ENCODE data around the gene STEAP4. TPM values are rescaled to one million over a fixed set of nuclear protein-coding genes. Genes with fewer than 3 reads are reported as not detected.

STEAP4 gene
- total and polyA plus RNA-seq, 2 of the 13 experiments (the other 11 are each of a cell fraction or from before 2014, with no cell fraction given): not detected

DNA sequence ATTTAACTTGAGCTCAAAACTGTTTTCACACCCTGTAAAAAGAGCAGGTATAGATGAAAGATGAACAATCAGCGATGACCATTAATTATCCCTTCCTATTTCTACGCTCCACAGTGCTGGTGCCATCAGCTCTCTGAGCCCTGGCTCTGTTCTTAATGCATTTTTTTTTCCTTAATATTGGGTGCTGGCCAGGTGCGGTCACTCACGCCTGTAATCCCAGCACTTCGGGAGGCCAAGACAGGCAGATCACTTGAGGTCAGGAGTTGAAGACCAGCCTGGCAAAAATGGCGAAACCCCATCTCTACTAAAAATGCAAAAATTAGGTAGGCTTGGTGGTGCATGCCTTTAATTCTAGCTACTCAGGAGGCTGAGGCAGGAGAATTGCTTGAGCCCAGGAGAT, 4.2 kb downstream of the STEAP4 start:
- in situ Hi-C loops (cut with HindIII; ENCODE audit: extremely low pct_ligation_motif_present, low pct_unique_long_range_greater_than_20kb) (no loop called here), intact Hi-C loops (cut with micrococcal nuclease; ENCODE audit: unreplicated experiment) (no loop called here)
- H3K27ac ChIP-seq (ENCODE audit: extremely low read length, insufficient read depth, low read length): no peak overlapping the region
- H3K79me2 ChIP-seq (ENCODE audit: insufficient read depth, low read length): no peaks in the 10 kb centered on the region
- H2AFZ ChIP-seq (ENCODE audit: low read length): no peak overlapping the region
- no peaks in the 10 kb centered on the region for H4K20me1 ChIP-seq (ENCODE audit: insufficient read depth, low read length)
- no peak overlapping the region for H3K9ac ChIP-seq (ENCODE audit: insufficient read depth, low read depth, low read length)
- H3K27me3 ChIP-seq (ENCODE audit: control insufficient read depth in 1 of 2, insufficient read depth in 2 of 2, low read length in 2 of 2): peaks cover 0 to 6% of the 10 kb centered on the region in 2 experiments; a peak in 2 of 5 replicates
- no peaks in the 10 kb centered on the region for H3K9me3 ChIP-seq (ENCODE audit: low read length)
- H3K4me3 ChIP-seq (replicated peaks in 1 of 3; ENCODE audit: insufficient read depth in 1 of 3, low read depth in 2 of 3, low read length in 3 of 3): no peak overlapping the region
- FAIRE-seq: no peak
- ChIA-PET POLR2A (no interaction called here), CTCF (ENCODE audit: low intra/inter-chr PET ratio, low total read pairs) (no interaction called here)
- H3K4me2 ChIP-seq (ENCODE audit: low read depth, low read length): no peak overlapping the region
- ATAC-seq: no peak
- H3K36me3 ChIP-seq (replicated peaks in 1 of 2; ENCODE audit: control insufficient read depth in 1 of 2, insufficient read depth in 2 of 2, low read length in 2 of 2): no peaks in the 10 kb centered on the region
- no peaks in the 10 kb centered on the region for H3K4me1 ChIP-seq (ENCODE audit: insufficient read depth, low read length)
- BruUV-seq (replicated peaks): no TSS peak
- 35% methylated on average over 6 of the region's 6 CpGs for WGBS (ENCODE audit: low lambda C conversion rate)
- TF ChIP-seq MLLT10 (CRISPR knock-in tag; IDR thresholded peaks at IDR 0.05): no peak
- TF ChIP-seq, protein P1, sequence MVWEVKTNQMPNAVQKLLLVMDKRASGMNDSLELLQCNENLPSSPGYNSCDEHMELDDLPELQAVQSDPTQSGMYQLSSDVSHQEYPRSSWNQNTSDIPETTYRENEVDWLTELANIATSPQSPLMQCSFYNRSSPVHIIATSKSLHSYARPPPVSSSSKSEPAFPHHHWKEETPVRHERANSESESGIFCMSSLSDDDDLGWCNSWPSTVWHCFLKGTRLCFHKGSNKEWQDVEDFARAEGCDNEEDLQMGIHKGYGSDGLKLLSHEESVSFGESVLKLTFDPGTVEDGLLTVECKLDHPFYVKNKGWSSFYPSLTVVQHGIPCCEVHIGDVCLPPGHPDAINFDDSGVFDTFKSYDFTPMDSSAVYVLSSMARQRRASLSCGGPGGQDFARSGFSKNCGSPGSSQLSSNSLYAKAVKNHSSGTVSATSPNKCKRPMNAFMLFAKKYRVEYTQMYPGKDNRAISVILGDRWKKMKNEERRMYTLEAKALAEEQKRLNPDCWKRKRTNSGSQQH (CRISPR knock-in tag; IDR thresholded peaks at IDR 0.05; ENCODE audit: low read depth): no peak
- TF ChIP-seq, protein P2, sequence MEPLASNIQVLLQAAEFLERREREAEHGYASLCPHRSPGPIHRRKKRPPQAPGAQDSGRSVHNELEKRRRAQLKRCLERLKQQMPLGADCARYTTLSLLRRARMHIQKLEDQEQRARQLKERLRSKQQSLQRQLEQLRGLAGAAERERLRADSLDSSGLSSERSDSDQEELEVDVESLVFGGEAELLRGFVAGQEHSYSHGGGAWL (CRISPR knock-in tag; IDR thresholded peaks at IDR 0.05): no peak
- DNase-seq (ENCODE audit: low spot score): no peak

DNA sequence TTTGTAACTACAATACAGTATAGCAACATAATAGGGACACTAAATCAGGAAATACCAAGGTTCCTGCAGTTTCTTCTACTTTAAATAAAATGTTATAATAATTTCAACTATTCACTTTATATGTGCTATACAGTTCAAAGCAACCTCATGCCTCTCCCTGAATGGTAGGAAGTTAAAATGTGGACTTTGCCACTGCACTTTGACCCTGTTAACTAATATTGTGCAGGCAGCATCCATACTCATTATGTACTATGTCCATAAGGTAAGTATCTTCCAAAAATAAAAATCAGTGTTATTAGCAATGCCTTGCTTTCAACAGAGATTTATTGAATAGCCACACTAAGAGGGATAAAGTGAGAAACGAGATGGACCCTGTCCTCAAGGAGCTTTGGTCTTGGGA, 4.8 kb downstream of the STEAP4 start:
- ATAC-seq (no peak), DNase-seq (ENCODE audit: low spot score) (no peak), FAIRE-seq (no peak)
- H3K4me1 ChIP-seq (ENCODE audit: insufficient read depth, low read length): no peaks in the 10 kb centered on the region
- WGBS (ENCODE audit: low lambda C conversion rate): 3% methylated on average over 1 of the region's 1 CpG
- H3K27me3 ChIP-seq (ENCODE audit: control insufficient read depth in 1 of 2, insufficient read depth in 2 of 2, low read length in 2 of 2): peaks cover 0 to 5% of the 10 kb centered on the region in 2 experiments; a peak in 2 of 5 replicates
- no peak overlapping the region for H2AFZ ChIP-seq (ENCODE audit: low read length)
- BruUV-seq (replicated peaks): no TSS peak
- no peaks in the 10 kb centered on the region for H3K36me3 ChIP-seq (replicated peaks in 1 of 2; ENCODE audit: control insufficient read depth in 1 of 2, insufficient read depth in 2 of 2, low read length in 2 of 2)
- no peak overlapping the region for H3K27ac ChIP-seq (ENCODE audit: extremely low read length, insufficient read depth, low read length)
- POLR2A ChIA-PET: no interaction called here
- CTCF ChIA-PET (ENCODE audit: low intra/inter-chr PET ratio, low total read pairs): no interaction called here
- no peak for TF ChIP-seq MTA1 (CRISPR knock-in tag; IDR thresholded peaks at IDR 0.05; ENCODE audit: borderline replicate concordance)
- H3K4me2 ChIP-seq (ENCODE audit: low read depth, low read length): no peak overlapping the region
- no peak overlapping the region for H3K9ac ChIP-seq (ENCODE audit: insufficient read depth, low read depth, low read length)
- intact Hi-C loops (cut with micrococcal nuclease; ENCODE audit: unreplicated experiment) (no loop called here), in situ Hi-C loops (cut with HindIII; ENCODE audit: extremely low pct_ligation_motif_present, low pct_unique_long_range_greater_than_20kb) (no loop called here)
- no peaks in the 10 kb centered on the region for H4K20me1 ChIP-seq (ENCODE audit: insufficient read depth, low read length)
- no peak overlapping the region for H3K4me3 ChIP-seq (replicated peaks in 1 of 3; ENCODE audit: insufficient read depth in 1 of 3, low read depth in 2 of 3, low read length in 3 of 3)
- H3K79me2 ChIP-seq (ENCODE audit: insufficient read depth, low read length): no peaks in the 10 kb centered on the region
- H3K9me3 ChIP-seq (ENCODE audit: low read length): no peaks in the 10 kb centered on the region
